HepG2 (cell line): Measurements from ENCODE around the gene NT5C3B. TPM values are rescaled to one million over a fixed set of nuclear protein-coding genes. Genes with fewer than 3 reads are reported as not detected.

Source experiments
- DBP ChIP-seq: sonication (generic); formaldehyde crosslinking; IDR thresholded peaks from 2 replicates; pipeline ENCODE4 v1.4.0; 2020; ENCODE audit warnings: missing genetic modification reagents; ENCODE audit errors: not compliant biosample characterization
- HNRNPLL ChIP-seq: fragments of 200-400 bp; formaldehyde crosslinking; IDR thresholded peaks from 2 replicates; pipeline ENCODE4 v1.6.1; 2017; ENCODE audit warnings: mild to moderate bottlenecking, low read depth, low read length; ENCODE audit not compliant: poor library complexity, severe bottlenecking
- POGZ ChIP-seq: sonication (generic); formaldehyde crosslinking; IDR thresholded peaks from 2 replicates; pipeline ENCODE4 v1.4.0; 2020; ENCODE audit warnings: mild to moderate bottlenecking, missing genetic modification reagents
- PRMT3 ChIP-seq: sonication (generic); formaldehyde crosslinking; IDR thresholded peaks from 2 replicates; pipeline ENCODE4 v1.8.1; 2022; ENCODE audit warnings: low read depth, mild to moderate bottlenecking, moderate library complexity, missing genetic modification reagents, borderline replicate concordance
- SMAD1 ChIP-seq: sonication (generic); formaldehyde crosslinking; IDR thresholded peaks from 2 replicates; pipeline ENCODE4 v1.4.0; 2020; ENCODE audit warnings: missing genetic modification reagents, low read depth, mild to moderate bottlenecking, borderline replicate concordance
- STAG1 ChIP-seq: sonication (generic); formaldehyde crosslinking; IDR thresholded peaks from 2 replicates; pipeline ENCODE4 v1.4.0; 2020; ENCODE audit warnings: missing genetic modification reagents
- ZNF256 ChIP-seq: sonication (generic); formaldehyde crosslinking; conservative IDR thresholded peaks from 2 replicates; pipeline ENCODE4 v1.4.0; 2020; ENCODE audit warnings: missing genetic modification reagents
- ZNF354B ChIP-seq: sonication (generic); formaldehyde crosslinking; IDR thresholded peaks from 2 replicates; pipeline ENCODE4 v1.8.0; 2022; ENCODE audit warnings: mild to moderate bottlenecking, missing genetic modification reagents
- ZNF589 ChIP-seq: sonication (generic); formaldehyde crosslinking; conservative IDR thresholded peaks from 2 replicates; pipeline ENCODE4 v1.8.0; 2022; ENCODE audit warnings: mild to moderate bottlenecking, moderate library complexity, missing genetic modification reagents
- ZNF605 ChIP-seq: sonication (generic); formaldehyde crosslinking; IDR thresholded peaks from 2 replicates; pipeline ENCODE4 v1.8.0; 2022; ENCODE audit warnings: mild to moderate bottlenecking, missing genetic modification reagents
- ZNF609 ChIP-seq: sonication (generic); formaldehyde crosslinking; IDR thresholded peaks from 2 replicates; pipeline ENCODE4 v1.4.0; 2020; ENCODE audit warnings: mild to moderate bottlenecking, missing genetic modification reagents, borderline replicate concordance
- ZNF761 ChIP-seq: sonication (generic); formaldehyde crosslinking; conservative IDR thresholded peaks from 2 replicates; pipeline ENCODE4 v1.4.0; 2020; ENCODE audit warnings: mild to moderate bottlenecking, missing genetic modification reagents
- ZNF816 ChIP-seq: sonication (generic); formaldehyde crosslinking; IDR thresholded peaks from 2 replicates; pipeline ENCODE4 v1.8.0; 2022; ENCODE audit warnings: missing genetic modification reagents, mild to moderate bottlenecking, borderline replicate concordance
- ZNF878 ChIP-seq: sonication (generic); formaldehyde crosslinking; IDR thresholded peaks from 2 replicates; pipeline ENCODE4 v1.8.1; 2023; ENCODE audit warnings: mild to moderate bottlenecking, missing genetic modification reagents, moderate library complexity
- ZSCAN22 ChIP-seq: sonication (generic); formaldehyde crosslinking; IDR thresholded peaks from 2 replicates; pipeline ENCODE4 v1.4.0; 2020; ENCODE audit warnings: mild to moderate bottlenecking, missing genetic modification reagents
- polyA plus RNA-seq, 8 experiments: library from polyadenylated mRNA; depleted of rRNA in 3 of 8; stranded (reverse) in 7 of 8; unstranded in 1 of 8; fragments of >200 nt; fragmentation: Illumina TruSeq in 4 of 8; extraction: Trizol in 4 of 8; gene quantifications; 2 replicates each; pipeline versions ENCODE4 v1.2.1 to v1.2.3, GENCODE V29; 2011 to 2016; ENCODE audit warnings: low read depth in 4 of 8, missing spikeins in 1 of 8, mixed read lengths in 1 of 8; ENCODE audit not compliant: insufficient read depth in 1 of 8
- total RNA-seq, 5 experiments: library from RNA; depleted of rRNA; stranded (reverse); fragments of >200 nt; fragmentation: Illumina TruSeq; extraction: Trizol; gene quantifications; 2 replicates each; pipeline ENCODE4 v1.2.3, GENCODE V29; 2016; ENCODE audit warnings: low read depth in 1 of 5
- TF ChIP-seq, protein P1 (sequence below): sonication (generic); formaldehyde crosslinking; IDR thresholded peaks from 2 replicates; pipeline ENCODE4 v1.8.0; 2022; ENCODE audit warnings: mild to moderate bottlenecking, missing genetic modification reagents
- TF ChIP-seq, protein P2 (sequence below): sonication (generic); formaldehyde crosslinking; IDR thresholded peaks from 2 replicates; pipeline ENCODE4 v1.5.0; 2020; ENCODE audit warnings: missing genetic modification reagents
- TF ChIP-seq, protein P3 (sequence below): sonication (generic); formaldehyde crosslinking; IDR thresholded peaks from 2 replicates; pipeline ENCODE4 v1.4.0; 2020; ENCODE audit warnings: missing genetic modification reagents

Gene NT5C3B
- total and polyA plus RNA-seq, 2 of the 13 experiments (the other 11 are each of a cell fraction or from before 2014, with no cell fraction given): 104 to 126 TPM

- TF ChIP-seq ZSCAN22 (CRISPR knock-in tag) (no peak), PRMT3 (CRISPR knock-in tag) (no peak), ZNF761 (no peak), ZNF609 (CRISPR knock-in tag) (no peak), HNRNPLL (peak; percentile 51), ZNF816 (CRISPR knock-in tag) (no peak; the same call in 1 of the 2 replicates), ZNF256 (no peak), ZNF354B (CRISPR knock-in tag) (no peak; the same call in 1 of the 2 replicates), STAG1 (CRISPR knock-in tag) (peak; percentile 53), SMAD1 (CRISPR knock-in tag) (no peak), ZNF589 (CRISPR knock-in tag) (0 out of 2 replicates have a peak, but pooled peaks have one; percentile 37), ZNF878 (CRISPR knock-in tag) (no peak), DBP (peak; percentile 76), ZNF605 (CRISPR knock-in tag) (peak; percentile 73), POGZ (CRISPR knock-in tag) (peak; percentile 56; the same call in 1 of the 2 replicates)
- TF ChIP-seq, protein P1, sequence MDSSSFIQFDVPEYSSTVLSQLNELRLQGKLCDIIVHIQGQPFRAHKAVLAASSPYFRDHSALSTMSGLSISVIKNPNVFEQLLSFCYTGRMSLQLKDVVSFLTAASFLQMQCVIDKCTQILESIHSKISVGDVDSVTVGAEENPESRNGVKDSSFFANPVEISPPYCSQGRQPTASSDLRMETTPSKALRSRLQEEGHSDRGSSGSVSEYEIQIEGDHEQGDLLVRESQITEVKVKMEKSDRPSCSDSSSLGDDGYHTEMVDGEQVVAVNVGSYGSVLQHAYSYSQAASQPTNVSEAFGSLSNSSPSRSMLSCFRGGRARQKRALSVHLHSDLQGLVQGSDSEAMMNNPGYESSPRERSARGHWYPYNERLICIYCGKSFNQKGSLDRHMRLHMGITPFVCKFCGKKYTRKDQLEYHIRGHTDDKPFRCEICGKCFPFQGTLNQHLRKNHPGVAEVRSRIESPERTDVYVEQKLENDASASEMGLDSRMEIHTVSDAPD (CRISPR knock-in tag): 0 out of 2 replicates have a peak, but pooled peaks have one; percentile 33
- TF ChIP-seq, protein P2, sequence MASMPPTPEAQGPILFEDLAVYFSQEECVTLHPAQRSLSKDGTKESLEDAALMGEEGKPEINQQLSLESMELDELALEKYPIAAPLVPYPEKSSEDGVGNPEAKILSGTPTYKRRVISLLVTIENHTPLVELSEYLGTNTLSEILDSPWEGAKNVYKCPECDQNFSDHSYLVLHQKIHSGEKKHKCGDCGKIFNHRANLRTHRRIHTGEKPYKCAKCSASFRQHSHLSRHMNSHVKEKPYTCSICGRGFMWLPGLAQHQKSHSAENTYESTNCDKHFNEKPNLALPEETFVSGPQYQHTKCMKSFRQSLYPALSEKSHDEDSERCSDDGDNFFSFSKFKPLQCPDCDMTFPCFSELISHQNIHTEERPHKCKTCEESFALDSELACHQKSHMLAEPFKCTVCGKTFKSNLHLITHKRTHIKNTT (CRISPR knock-in tag): peak; percentile 80; the same call in 1 of the 2 replicates
- TF ChIP-seq, protein P3, sequence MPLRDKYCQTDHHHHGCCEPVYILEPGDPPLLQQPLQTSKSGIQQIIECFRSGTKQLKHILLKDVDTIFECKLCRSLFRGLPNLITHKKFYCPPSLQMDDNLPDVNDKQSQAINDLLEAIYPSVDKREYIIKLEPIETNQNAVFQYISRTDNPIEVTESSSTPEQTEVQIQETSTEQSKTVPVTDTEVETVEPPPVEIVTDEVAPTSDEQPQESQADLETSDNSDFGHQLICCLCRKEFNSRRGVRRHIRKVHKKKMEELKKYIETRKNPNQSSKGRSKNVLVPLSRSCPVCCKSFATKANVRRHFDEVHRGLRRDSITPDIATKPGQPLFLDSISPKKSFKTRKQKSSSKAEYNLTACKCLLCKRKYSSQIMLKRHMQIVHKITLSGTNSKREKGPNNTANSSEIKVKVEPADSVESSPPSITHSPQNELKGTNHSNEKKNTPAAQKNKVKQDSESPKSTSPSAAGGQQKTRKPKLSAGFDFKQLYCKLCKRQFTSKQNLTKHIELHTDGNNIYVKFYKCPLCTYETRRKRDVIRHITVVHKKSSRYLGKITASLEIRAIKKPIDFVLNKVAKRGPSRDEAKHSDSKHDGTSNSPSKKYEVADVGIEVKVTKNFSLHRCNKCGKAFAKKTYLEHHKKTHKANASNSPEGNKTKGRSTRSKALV (CRISPR knock-in tag): peak; percentile 71
Measured at GRCh38 chr17:41786227-41787020, 49.6 kb downstream of the NT5C3B start, which contains the start of gene JUP (continued).
